GM04503 (cell line): ENCODE data around the gene KRT78.

Source experiments
- DNase-seq: peaks from one replicate; pipeline ENCODE4 v3.0.0-alpha.2; 2012; ENCODE audit warnings: low read depth

Gene KRT78

GRCh38 chr12:52824741-52825410, 23.9 kb downstream of the KRT78 start:
- no peak for DNase-seq

GRCh38 chr12:52823761-52824450, 24.9 kb downstream of the KRT78 start:
- DNase-seq = no peak

- no peak for DNase-seq
Observed at GRCh38 chr12:52822771-52823510, 25.9 kb downstream of the KRT78 start.

GRCh38 chr12:52821826-52822660, 26.8 kb downstream of the KRT78 start:
- DNase-seq = no peak

GRCh38 chr12:52821071-52821730, 27.6 kb downstream of the KRT78 start:
- no peak for DNase-seq

- no peak for DNase-seq
Observed at GRCh38 chr12:52820521-52820920, 28.3 kb downstream of the KRT78 start.

- no peak for DNase-seq
Observed at GRCh38 chr12:52819731-52820510, 28.9 kb downstream of the KRT78 start.

- DNase-seq = no peak
Observed at GRCh38 chr12:52818887-52819420, 29.8 kb downstream of the KRT78 start.

GRCh38 chr12:52818388-52818787, 30.4 kb downstream of the KRT78 start:
- DNase-seq = no peak

GRCh38 chr12:52817699-52818238, 31.0 kb downstream of the KRT78 start:
- DNase-seq = no peak

- DNase-seq = no peak
Observed at GRCh38 chr12:52817003-52817698, 31.6 kb downstream of the KRT78 start.

- DNase-seq = no peak
Observed at GRCh38 chr12:52815676-52816588, 32.9 kb downstream of the KRT78 start.

- no peak for DNase-seq
Observed at GRCh38 chr12:52815161-52815560, 33.6 kb downstream of the KRT78 start.

GRCh38 chr12:52814710-52815155, 34.1 kb downstream of the KRT78 start:
- no peak for DNase-seq

- no peak for DNase-seq
Observed at GRCh38 chr12:52813885-52814709, 34.7 kb downstream of the KRT78 start, which contains the start of gene KRT4. KRT4 (minus strand) TSS chr12:52814116; CDS start chr12:52814058, 58 bp downstream.

GRCh38 chr12:52813203-52813819, 35.5 kb downstream of the KRT78 start:
- DNase-seq = no peak

- DNase-seq = no peak
Observed at GRCh38 chr12:52812749-52813148, 36.0 kb downstream of the KRT78 start.
